ENCODE results near the gene TMEM79. TPM values are rescaled to one million over a fixed set of nuclear protein-coding genes. Genes with fewer than 3 reads are reported as not detected.

TMEM79 gene
- total and polyA plus RNA-seq, 2 donors (not counting 3 experiments of a cell fraction or from before 2014, with no cell fraction given): 3.0 to 4.8 TPM

DNA sequence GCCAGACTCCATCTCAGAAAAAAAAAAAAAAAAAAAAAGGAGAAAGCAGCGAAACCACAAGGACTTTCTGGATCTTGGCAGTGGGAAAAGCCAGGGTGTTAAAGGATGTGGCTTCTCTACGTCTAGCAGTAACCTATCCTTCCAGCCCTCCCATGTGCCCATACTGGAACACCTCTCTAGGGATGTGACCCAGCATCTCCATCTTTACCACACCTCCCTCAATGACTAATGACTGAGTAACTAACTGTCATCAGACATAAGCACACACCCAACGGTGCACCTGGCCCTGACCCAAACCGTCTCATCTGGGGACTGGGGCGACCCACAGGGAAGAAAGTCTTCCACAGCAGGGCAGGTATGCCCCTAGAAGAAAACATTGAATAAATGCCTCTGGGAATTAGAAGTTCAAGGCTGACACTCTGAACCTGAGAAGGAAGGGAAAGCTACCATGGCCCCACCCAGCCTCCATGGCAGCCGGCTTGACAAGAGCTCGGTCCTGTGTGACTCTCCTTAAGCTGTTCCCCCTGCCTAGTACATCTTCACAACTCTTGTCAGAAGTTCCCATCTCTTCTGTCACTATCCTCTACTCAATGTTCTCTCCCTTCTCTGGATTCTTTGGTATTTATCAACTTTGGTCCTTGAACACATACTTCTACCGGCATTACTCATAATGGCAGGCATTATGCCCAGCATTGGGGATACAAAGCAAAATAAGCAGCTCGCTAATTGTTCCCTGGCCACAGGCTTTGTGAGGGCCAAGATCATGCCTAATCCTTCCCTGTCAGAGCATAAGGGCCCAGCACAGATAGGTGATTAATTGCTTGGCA is 21.5 kb upstream of the TMEM79 start:
- FAIRE-seq: no peak
- Histone ChIP-seq H3K4me3 (replicated peaks in 1 of 3; ENCODE audit: insufficient read depth in 1 of 3, low read depth in 1 of 3, low read length in 3 of 3) (no peak overlapping the region), H3K9me3 (replicated peaks; ENCODE audit: control insufficient read depth, insufficient read depth, low read length) (no peaks in the 10 kb centered on the region), H3K27ac (ENCODE audit: insufficient read depth, low read depth, low read length) (no peak overlapping the region), H3K79me2 (ENCODE audit: control insufficient read depth, insufficient read depth, low read length) (no peaks in the 10 kb centered on the region), H3K27me3 (ENCODE audit: control insufficient read depth in 2 of 2, insufficient read depth in 2 of 2, low read length in 2 of 2) (no peaks in the 10 kb centered on the region), H4K20me1 (replicated peaks; ENCODE audit: control insufficient read depth, extremely low read depth, insufficient read depth, low read length) (no peaks in the 10 kb centered on the region), H3K9ac (replicated peaks; ENCODE audit: extremely low read depth, insufficient read depth, low read length) (no peak overlapping the region), H2AFZ (ENCODE audit: low read depth, low read length) (no peak overlapping the region), H3K4me2 (ENCODE audit: insufficient read depth, low read length) (no peak overlapping the region), H3K9me1 (replicated peaks; ENCODE audit: control insufficient read depth, extremely low read depth, insufficient read depth, low read length) (no peaks in the 10 kb centered on the region), H3K4me1 (ENCODE audit: control insufficient read depth, extremely low read depth, insufficient read depth, low read length) (no peaks in the 10 kb centered on the region), H3K36me3 (ENCODE audit: control insufficient read depth in 2 of 2, extremely low read depth in 1 of 2, insufficient read depth in 2 of 2, low read length in 2 of 2) (peaks cover 22 to 82% of the 10 kb centered on the region in 2 experiments)
- dilution Hi-C loops (cut with MboI; ENCODE audit: extremely low pct_ligation_motif_present, low sequenced_read_pairs): no loop called here
- CTCF ChIA-PET: interaction anchor here (0.7 kb wide), 1 partner anchor 36 kb away, joined by 3 read pairs; no protein-coding TSS in a partner anchor
- TF ChIP-seq GATA2 (IDR thresholded peaks at IDR 0.05; ENCODE audit: insufficient read depth, insufficient read length, low read depth, low read length) (no peak), MAX (IDR thresholded peaks at IDR 0.05; ENCODE audit: insufficient read depth, insufficient read length) (no peak), JUN (IDR thresholded peaks at IDR 0.05; ENCODE audit: borderline replicate concordance, insufficient read depth, insufficient read length, low read depth) (no peak), CTCF (IDR thresholded peaks at IDR 0.05; ENCODE audit: extremely low read depth in 1 of 2, insufficient read depth in 1 of 2, low read depth in 1 of 2, low read length in 2 of 2) (no peak), POLR2A (IDR thresholded peaks at IDR 0.05; ENCODE audit: low read depth, low read length) (no peak), MYC (IDR thresholded peaks at IDR 0.05; ENCODE audit: low read depth, low read length) (no peak), EZH2 (IDR thresholded peaks at IDR 0.05; ENCODE audit: borderline replicate concordance, low read depth, low read length, severe bottlenecking) (no peak), FOS (IDR thresholded peaks at IDR 0.05; ENCODE audit: borderline replicate concordance, insufficient read depth, low read length) (no peak), POLR2AphosphoS5 (IDR thresholded peaks at IDR 0.05; ENCODE audit: insufficient read depth, low read depth, low read length) (no peak)
- no peak for DNase-seq (ENCODE audit: low read depth, low spot score)
- POLR2A ChIA-PET: interaction anchor here (0.7 kb wide), 1 partner anchor 136 kb away, joined by 5 read pairs; no protein-coding TSS in a partner anchor
- intact Hi-C loops (cut with micrococcal nuclease): no loop called here
- no TSS peak for BruUV-seq (replicated peaks)
